Pancreas (tissue), 10 donors: ENCODE data around the gene TYSND1. TPM values are rescaled to one million over a fixed set of nuclear protein-coding genes. Genes with fewer than 3 reads are reported as not detected.
"Not testable (repeated sequence)": the region's sequence is repeated elsewhere in the genome, so short reads cannot be mapped to it uniquely, and the experiment has no call there.

Source experiments
- ATAC-seq, 4 donors: fragments of 200-7000 bp; cut with Tn5 transposase; one replicate each; pipeline versions ENCODE4 v1.8.0 to v1.9.1; 2020; ENCODE audit warnings: mild to moderate bottlenecking in 4 of 4, moderate library complexity in 4 of 4
- DNase-seq, 6 donors: peaks; one replicate each; pipeline ENCODE4 v3.0.0-alpha.2; 2020
- FAIRE-seq: peaks from 2 replicates; lab custom pipeline; 2012; peaks lifted over from hg19 to GRCh38; lab: Jason Lieb, UNC
- H3K27ac ChIP-seq, 4 donors: fragments of 200-600 bp; sonication (generic); 1 replicate in 3 of 4; 2 replicates in 1 of 4; pipeline versions ENCODE4 v1.5.0 to v1.8.0; 2020
- H3K27me3 ChIP-seq, 4 donors: fragments of 200-600 bp; one replicate each; pipeline ENCODE4 v1.8.0; 2021
- H3K36me3 ChIP-seq, 3 donors: fragments of 200-600 bp; sonication (generic) in 1 of 3; one replicate each; pipeline versions ENCODE4 v1.5.0 to v1.8.0; 2020 to 2021
- H3K4me1 ChIP-seq, 3 donors: fragments of 200-600 bp; one replicate each; pipeline ENCODE4 v1.8.0; 2021
- H3K4me3 ChIP-seq, 4 donors: fragments of 200-600 bp; sonication (generic) in 2 of 4; one replicate each; pipeline versions ENCODE4 v1.5.0 to v1.8.0; 2020 to 2021
- H3K9me3 ChIP-seq, 4 donors: fragments of 200-600 bp; one replicate each; pipeline ENCODE4 v1.8.0; 2021
- WGBS, 2 donors: extraction: QIAGEN DNeasy Blood & Tissue Kit; methylation state at CpG; one replicate each; pipeline ENCODE4 v1.1.7; 2013; 5-methylcytosine and 5-hydroxymethylcytosine counted together
- intact Hi-C, 3 donors: fragments of 100-400 bp; cut with DNase I; formaldehyde crosslinking; loops; one replicate each; pipeline versions ENCODE4 v1.11.1 to v1.14.2; 2022
- polyA plus RNA-seq, 2 donors: library from polyadenylated mRNA; stranded (reverse); fragments of 200-250 nt; gene quantifications; one replicate each; pipeline ENCODE4 v1.2.3, GENCODE V29; 2013
- total RNA-seq, 6 donors: library from RNA; stranded (reverse); fragmentation: NEBNext Ultra II Directional in 4 of 6; extraction: Animal tissue kit (Norgen Biotek cat#: 25700) in 4 of 6; gene quantifications; one replicate each; pipeline versions ENCODE4 v1.2.1 to v1.2.4, GENCODE V29; 2021 to 2023
- TF ChIP-seq, protein P1 (sequence below), 4 donors: fragments of 200-600 bp; sonication (generic) in 3 of 4; IDR thresholded peaks; one replicate each; pipeline versions ENCODE4 v1.5.0 to v1.8.0; 2021; ENCODE audit warnings: antibody characterized with exemption in 4 of 4
- donor health status: healthy with polysubstance abuse.
- donor health status: DM: no; HTN: no; CAD: no; lungs with moderate emphysema.
- donor health status: DM: no; HTN: no; CAD: no.
- donor health status: control.
- donor health status: control.
- donor health status: Bipolar disorder and iron deficiency.
- donor health status: DM: yes; HTN: yes; CAD: no.
- donor health status: DM: no; HTN: no; CAD: no.
- donor health status: DM: no; HTN: no; CAD: no.
- donor health status: DM: yes; HTN: yes; CAD: no.

The TYSND1 gene
- total and polyA plus RNA-seq, 8 donors, result 6.7 to 9.5 (median 7.9) TPM

DNA sequence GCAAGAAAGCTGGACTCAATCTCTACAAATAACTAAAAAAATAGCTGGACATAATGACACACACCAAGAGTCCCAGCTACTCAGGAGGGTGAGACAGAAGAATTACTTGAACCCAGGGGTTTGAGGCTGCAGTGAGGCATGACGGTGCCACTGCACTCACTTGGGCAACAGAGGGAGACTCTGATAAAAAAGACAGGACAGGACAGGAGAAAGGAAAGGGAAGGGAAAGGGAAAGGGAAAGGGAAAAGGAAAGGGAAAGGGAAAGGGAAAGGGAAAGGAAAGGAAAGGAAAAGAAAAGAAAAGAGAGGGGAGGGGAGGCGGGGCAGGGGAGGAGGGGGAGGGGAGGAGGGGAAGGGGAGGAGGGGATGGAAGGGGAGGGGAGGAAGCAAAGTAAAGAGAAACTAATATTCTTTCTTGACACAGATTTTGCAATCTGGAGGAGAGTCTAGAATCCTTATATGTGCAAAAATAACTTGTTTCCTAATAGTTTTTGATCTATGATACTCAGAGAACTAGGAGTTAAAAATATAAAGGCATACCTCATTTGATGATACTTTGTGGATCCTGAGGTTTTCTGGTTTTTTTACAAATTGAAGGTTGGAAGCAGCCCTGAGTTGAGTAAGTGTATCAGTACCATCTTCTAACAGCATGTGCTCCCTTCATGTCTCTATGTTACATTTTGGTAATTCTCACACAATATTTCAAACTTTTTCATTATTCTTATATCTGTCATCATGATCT, 15.8 kb upstream of the TYSND1 start:
- Histone ChIP-seq H3K27ac (no peak overlapping the region), H3K36me3 (peaks cover 0 to 5% (median 3%) of the 10 kb centered on the region in 3 donors), H3K4me1 (peaks cover 5 to 26% (median 7%) of the 10 kb centered on the region in 3 donors), H3K27me3 (no peaks in the 10 kb centered on the region), H3K4me3 (no peak overlapping the region), H3K9me3 (no peaks in the 10 kb centered on the region)
- intact Hi-C loops, result no loop called here
- WGBS, 2 donors, result 91 to 100% methylated on average over 1 of the region's 2 CpGs
- TF ChIP-seq, protein P1, sequence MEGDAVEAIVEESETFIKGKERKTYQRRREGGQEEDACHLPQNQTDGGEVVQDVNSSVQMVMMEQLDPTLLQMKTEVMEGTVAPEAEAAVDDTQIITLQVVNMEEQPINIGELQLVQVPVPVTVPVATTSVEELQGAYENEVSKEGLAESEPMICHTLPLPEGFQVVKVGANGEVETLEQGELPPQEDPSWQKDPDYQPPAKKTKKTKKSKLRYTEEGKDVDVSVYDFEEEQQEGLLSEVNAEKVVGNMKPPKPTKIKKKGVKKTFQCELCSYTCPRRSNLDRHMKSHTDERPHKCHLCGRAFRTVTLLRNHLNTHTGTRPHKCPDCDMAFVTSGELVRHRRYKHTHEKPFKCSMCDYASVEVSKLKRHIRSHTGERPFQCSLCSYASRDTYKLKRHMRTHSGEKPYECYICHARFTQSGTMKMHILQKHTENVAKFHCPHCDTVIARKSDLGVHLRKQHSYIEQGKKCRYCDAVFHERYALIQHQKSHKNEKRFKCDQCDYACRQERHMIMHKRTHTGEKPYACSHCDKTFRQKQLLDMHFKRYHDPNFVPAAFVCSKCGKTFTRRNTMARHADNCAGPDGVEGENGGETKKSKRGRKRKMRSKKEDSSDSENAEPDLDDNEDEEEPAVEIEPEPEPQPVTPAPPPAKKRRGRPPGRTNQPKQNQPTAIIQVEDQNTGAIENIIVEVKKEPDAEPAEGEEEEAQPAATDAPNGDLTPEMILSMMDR (IDR thresholded peaks at IDR 0.05), result no peak
- DNase-seq (no peak), FAIRE-seq (no peak), ATAC-seq (no peak)

GRCh38 chr10:70160798-70161197, 14.3 kb upstream of the TYSND1 start:
- FAIRE-seq, result no peak
- Histone ChIP-seq H3K36me3 (peaks cover 0 to 15% (median 11%) of the 10 kb centered on the region in 3 donors), H3K27ac (no peak overlapping the region), H3K9me3 (no peaks in the 10 kb centered on the region), H3K4me1 (peaks cover 5 to 22% (median 9%) of the 10 kb centered on the region in 3 donors), H3K27me3 (no peaks in the 10 kb centered on the region), H3K4me3 (no peak overlapping the region)
- TF ChIP-seq, protein P1 (IDR thresholded peaks at IDR 0.05), result no peak
- intact Hi-C loops, result no loop called here
- no peak for ATAC-seq
- WGBS, 2 donors, result 20 to 25% methylated on average over 1 of the region's 1 CpG
- no peak for DNase-seq

DNA sequence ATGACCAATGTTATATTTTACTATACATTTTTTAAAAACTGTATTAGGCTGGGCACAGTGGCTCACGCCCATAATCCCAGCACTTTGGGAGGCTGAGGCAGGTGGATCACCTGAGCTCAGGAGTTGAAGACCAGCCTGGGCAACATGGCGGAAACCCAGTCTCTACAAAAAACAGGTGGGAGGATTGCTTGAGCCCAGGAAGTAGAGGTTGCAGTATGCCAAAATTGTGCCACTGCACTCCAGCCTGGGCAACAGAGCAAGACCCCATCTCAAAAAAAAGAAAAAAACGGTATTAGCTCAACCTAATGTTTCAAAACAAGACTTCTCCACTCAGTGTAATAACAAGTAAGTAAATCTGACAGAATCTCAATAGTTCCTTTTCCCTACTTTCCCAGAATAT, 12.9 kb upstream of the TYSND1 start:
- FAIRE-seq, H3K27ac ChIP-seq, H3K9me3 ChIP-seq, ATAC-seq, DNase-seq, intact Hi-C loops, H3K4me3 ChIP-seq, H3K27me3 ChIP-seq: not testable (repeated sequence)
- Histone ChIP-seq H3K36me3 (peaks cover 0 to 25% (median 15%) of the 10 kb centered on the region in 3 donors), H3K4me1 (peaks cover 4 to 25% (median 15%) of the 10 kb centered on the region in 3 donors)
- WGBS, 2 donors, result 29 to 68% methylated on average over 3 of the region's 3 CpGs

GRCh38 chr10:70158113-70158512, 11.6 kb upstream of the TYSND1 start:
- Histone ChIP-seq H3K4me3 (no peak overlapping the region), H3K9me3 (no peaks in the 10 kb centered on the region), H3K27me3 (no peaks in the 10 kb centered on the region), H3K27ac (no peak overlapping the region), H3K4me1 (peaks cover 0 to 15% (median 12%) of the 10 kb centered on the region in 3 donors), H3K36me3 (peaks cover 0 to 31% (median 18%) of the 10 kb centered on the region in 3 donors)
- FAIRE-seq, result no peak
- 60 to 68% methylated on average over 2 of the region's 2 CpGs for WGBS, 2 donors
- TF ChIP-seq, protein P1 (IDR thresholded peaks at IDR 0.05), result no peak
- intact Hi-C loops, result no loop called here
- DNase-seq, result no peak
- peak in 1 of 4 donors; percentile 30 for ATAC-seq

DNA sequence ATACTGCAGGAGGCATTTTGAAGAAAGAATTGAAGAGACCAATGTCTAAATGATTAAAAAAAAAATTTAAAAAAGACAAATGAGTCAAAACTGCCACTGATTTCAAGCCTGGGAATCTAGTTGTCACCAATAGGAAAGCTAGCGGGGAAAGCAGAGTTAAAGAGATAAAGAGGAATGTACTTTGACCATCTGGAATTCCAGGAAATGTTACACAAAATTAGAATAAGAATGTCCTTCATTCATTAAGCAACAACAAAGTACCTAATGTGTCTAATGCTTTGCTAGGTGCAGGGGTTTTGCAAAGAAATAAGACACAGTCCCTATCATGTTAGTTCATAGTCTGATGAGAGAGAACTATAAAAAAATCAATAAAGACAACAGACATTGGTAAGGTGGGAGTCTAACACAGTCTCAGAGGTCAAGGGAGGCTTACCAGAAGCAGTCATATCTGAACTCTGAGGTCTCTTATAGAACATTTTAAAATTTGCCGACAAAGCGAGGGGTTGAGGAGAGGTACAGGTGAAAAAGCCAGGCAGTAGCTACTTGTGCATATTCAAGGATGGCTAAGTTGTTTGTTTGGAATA, 8.8 kb upstream of the TYSND1 start:
- intact Hi-C loops, result no loop called here
- Histone ChIP-seq H3K27ac (no peak overlapping the region), H3K4me3 (no peak overlapping the region), H3K4me1 (peaks cover 0 to 8% (median 7%) of the 10 kb centered on the region in 3 donors), H3K9me3 (no peaks in the 10 kb centered on the region), H3K27me3 (no peaks in the 10 kb centered on the region), H3K36me3 (peaks cover 0 to 47% (median 31%) of the 10 kb centered on the region in 3 donors)
- no peak for DNase-seq
- TF ChIP-seq, protein P1 (IDR thresholded peaks at IDR 0.05), result no peak
- no peak for FAIRE-seq
- 27 to 31% methylated on average over 3 of the region's 3 CpGs for WGBS, 2 donors
- peak in 1 of 4 donors; percentile 19 for ATAC-seq
